Keratinocyte (primary cell): ENCODE measurements around the gene LPA. TPM values are rescaled to one million over a fixed set of nuclear protein-coding genes. Genes with fewer than 3 reads are reported as not detected.

Experiments used
- DNase-seq: peaks from one replicate; pipeline ENCODE4 v3.0.0-alpha.2; 2011; ENCODE audit warnings: low read depth, missing footprints, low spot score
- FAIRE-seq: peaks from 2 replicates; lab custom pipeline; 2011; peaks lifted over from hg19 to GRCh38; lab: Jason Lieb, UNC
- H2AFZ ChIP-seq: 2 replicates; pipeline ENCODE4 v1.6.0; 2012; ENCODE audit warnings: low read length, control low read depth, inconsistent platforms; ENCODE audit not compliant: control insufficient read depth
- H3K27ac ChIP-seq: 2 replicates; pipeline ENCODE4 v1.5.1; 2011; ENCODE audit warnings: low read length; ENCODE audit not compliant: control insufficient read depth, insufficient read depth
- H3K27me3 ChIP-seq: 3 replicates; pipeline ENCODE4 v1.6.0; 2011; ENCODE audit warnings: low read length; ENCODE audit not compliant: control insufficient read depth, insufficient read depth; ENCODE audit errors: extremely low read depth
- H3K36me3 ChIP-seq, 2 experiments: 2 replicates in 1 of 2; 3 replicates in 1 of 2; pipeline ENCODE4 v1.5.1; 2011; ENCODE audit warnings: low read length in 2 of 2, mild to moderate bottlenecking in 1 of 2; ENCODE audit not compliant: control insufficient read depth in 2 of 2, insufficient read depth in 2 of 2; ENCODE audit errors: extremely low read depth in 1 of 2
- H3K4me1 ChIP-seq: 3 replicates; pipeline ENCODE4 v1.5.1; 2011; ENCODE audit warnings: low read length; ENCODE audit not compliant: control insufficient read depth, insufficient read depth; ENCODE audit errors: extremely low read depth
- H3K4me2 ChIP-seq: 3 replicates; pipeline ENCODE4 v1.6.0; 2011; ENCODE audit warnings: low read depth, low read length; ENCODE audit not compliant: control insufficient read depth, insufficient read depth; ENCODE audit errors: extremely low read depth
- H3K4me3 ChIP-seq, 3 experiments: fragments of 200-600 bp in 1 of 3; sonication (generic) in 1 of 3; 2 replicates in 2 of 3; 3 replicates in 1 of 3; pipeline ENCODE4 v1.5.1; 2011 to 2016; ENCODE audit warnings: low read length in 3 of 3, mild to moderate bottlenecking in 3 of 3, control low read depth in 2 of 3, inconsistent platforms in 1 of 3, low read depth in 1 of 3, mixed read lengths in 1 of 3, mixed run types in 1 of 3, moderate library complexity in 1 of 3; ENCODE audit not compliant: control insufficient read depth in 2 of 3, insufficient read depth in 2 of 3; ENCODE audit errors: extremely low read depth in 1 of 3
- H3K79me2 ChIP-seq: 2 replicates; pipeline ENCODE4 v1.6.0; 2012; ENCODE audit warnings: low read length; ENCODE audit not compliant: control insufficient read depth, insufficient read depth
- H3K9ac ChIP-seq: 3 replicates; pipeline ENCODE4 v1.6.0; 2011; ENCODE audit warnings: low read length; ENCODE audit not compliant: control insufficient read depth, insufficient read depth; ENCODE audit errors: extremely low read depth
- H3K9me1 ChIP-seq: 3 replicates; pipeline ENCODE4 v1.6.0; 2011; ENCODE audit warnings: low read length; ENCODE audit not compliant: control insufficient read depth, insufficient read depth; ENCODE audit errors: extremely low read depth
- H3K9me3 ChIP-seq: 2 replicates; pipeline ENCODE4 v1.5.1; 2012; ENCODE audit warnings: low read depth, low read length; ENCODE audit not compliant: control insufficient read depth
- H4K20me1 ChIP-seq: 3 replicates; pipeline ENCODE4 v1.6.0; 2011; ENCODE audit warnings: low read length; ENCODE audit not compliant: control insufficient read depth, insufficient read depth; ENCODE audit errors: extremely low read depth
- CTCF ChIP-seq, 3 experiments: IDR thresholded peaks in 1 of 3; conservative IDR thresholded peaks in 1 of 3; optimal IDR thresholded peaks in 1 of 3; 2 replicates in 2 of 3; 3 replicates in 1 of 3; pipeline versions ENCODE3 to v1.5.1; 2011; ENCODE audit warnings: low read length in 3 of 3, mild to moderate bottlenecking in 3 of 3, moderate library complexity in 2 of 3, control low read depth in 1 of 3, inconsistent platforms in 1 of 3; ENCODE audit not compliant: insufficient read depth in 2 of 3; ENCODE audit errors: extremely low read depth in 1 of 3
- EZH2 ChIP-seq: IDR thresholded peaks from one replicate; pipeline ENCODE4 v1.6.1; 2012; ENCODE audit warnings: inconsistent platforms, mild to moderate bottlenecking, low read length, moderate library complexity
- dilution Hi-C: fragments of 300-500 bp; cut with MboI; formaldehyde crosslinking; loops from one replicate; pipeline ENCODE4 v1.7.0; 2020; ENCODE audit warnings: low sequenced_read_pairs; ENCODE audit not compliant: extremely low pct_ligation_motif_present
- polyA plus RNA-seq, 5 experiments: library from polyadenylated mRNA; depleted of rRNA in 3 of 5; stranded (reverse) in 3 of 5; stranded (forward) in 1 of 5; unstranded in 1 of 5; fragments of >200 nt; gene quantifications; 1 replicate in 1 of 5; 2 replicates in 3 of 5; 3 replicates in 1 of 5; pipeline versions ENCODE4 v1.2.1 to v1.2.3, GENCODE V29; 2011 to 2012; ENCODE audit warnings: missing spikeins in 2 of 5, low read depth in 1 of 5, low replicate concordance in 1 of 5

Gene LPA
- polyA plus RNA-seq, 1 donor (not counting 4 experiments of a cell fraction or from before 2014, with no cell fraction given), result not detected

DNA sequence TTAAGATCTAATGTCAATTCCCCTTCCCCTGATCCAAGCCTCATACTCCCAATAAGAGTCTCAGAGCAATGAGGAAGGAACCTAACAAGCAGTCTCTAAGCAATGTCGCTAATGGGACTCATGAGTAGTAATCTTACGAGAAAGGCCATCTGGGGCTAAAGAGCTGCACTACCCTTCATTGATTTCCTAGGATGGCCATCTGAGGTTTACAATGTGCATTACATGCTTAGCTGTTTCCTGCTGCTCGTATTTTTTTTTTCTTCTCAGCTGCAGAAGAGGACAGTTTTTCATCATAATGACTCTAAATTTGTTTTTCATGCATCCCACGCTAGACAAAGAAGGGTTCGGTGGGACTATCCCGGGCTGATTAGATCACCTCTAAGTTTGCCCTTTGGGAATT, 119.3 kb downstream of the LPA start:
- dilution Hi-C loops, result no loop called here
- Histone ChIP-seq H3K27me3 (no peaks in the 10 kb centered on the region), H3K4me2 (no peak overlapping the region), H3K9me3 (no peaks in the 10 kb centered on the region), H3K9ac (no peak overlapping the region), H4K20me1 (no peaks in the 10 kb centered on the region), H3K4me1 (no peaks in the 10 kb centered on the region), H3K79me2 (no peaks in the 10 kb centered on the region), H3K27ac (no peak overlapping the region), H3K9me1 (no peaks in the 10 kb centered on the region), H3K36me3 (no peaks in the 10 kb centered on the region), H3K4me3 (no peak overlapping the region), H2AFZ (no peak overlapping the region)
- FAIRE-seq, result no peak
- no peak for TF ChIP-seq CTCF (optimal IDR thresholded peaks at IDR 0.05 in 1 of 3, IDR thresholded peaks at IDR 0.05 in 1 of 3, conservative IDR thresholded peaks at IDR 0.05 in 1 of 3; ENCODE audit: extremely low read depth in 1 of 3, insufficient read depth in 2 of 3, low read length in 3 of 3)
- no peak for TF ChIP-seq EZH2
- DNase-seq, result no peak

DNA sequence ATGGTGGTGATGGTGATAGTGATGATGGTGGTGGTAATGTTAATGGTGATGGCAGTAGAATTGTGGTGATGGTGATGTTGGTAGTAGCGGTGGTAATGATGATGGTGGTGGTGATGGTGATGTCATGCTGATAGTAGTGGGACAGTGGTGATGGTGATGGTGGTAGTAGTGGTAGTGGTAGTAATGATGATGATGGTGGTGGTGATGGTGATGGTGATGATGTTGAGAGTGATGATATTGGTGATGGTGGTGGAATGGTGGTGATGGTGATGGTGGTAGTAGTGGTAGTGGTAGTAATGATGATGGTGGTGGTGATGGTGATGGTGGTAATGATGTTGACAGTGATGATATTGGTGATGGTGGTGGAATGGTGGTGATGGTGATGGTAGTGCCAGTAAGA, 128.8 kb downstream of the LPA start:
- DNase-seq (no peak), FAIRE-seq (no peak)
- dilution Hi-C loops, result no loop called here
- no peak overlapping the region for H2AFZ ChIP-seq
- H4K20me1 ChIP-seq, result no peaks in the 10 kb centered on the region
- TF ChIP-seq CTCF (optimal IDR thresholded peaks at IDR 0.05 in 1 of 3, IDR thresholded peaks at IDR 0.05 in 1 of 3, conservative IDR thresholded peaks at IDR 0.05 in 1 of 3; ENCODE audit: extremely low read depth in 1 of 3, insufficient read depth in 2 of 3, low read length in 3 of 3) (no peak), EZH2 (no peak)
- H3K4me3 ChIP-seq, result no peak overlapping the region
- H3K9me3 ChIP-seq, result no peaks in the 10 kb centered on the region
- no peaks in the 10 kb centered on the region for H3K79me2 ChIP-seq
- no peaks in the 10 kb centered on the region for H3K27me3 ChIP-seq
- H3K27ac ChIP-seq, result no peak overlapping the region
- H3K36me3 ChIP-seq, result no peaks in the 10 kb centered on the region
- no peak overlapping the region for H3K9ac ChIP-seq
- no peaks in the 10 kb centered on the region for H3K9me1 ChIP-seq
- no peak overlapping the region for H3K4me2 ChIP-seq
- no peaks in the 10 kb centered on the region for H3K4me1 ChIP-seq
